ENCODE results near the gene SMYD2.

Gene SMYD2

DNA sequence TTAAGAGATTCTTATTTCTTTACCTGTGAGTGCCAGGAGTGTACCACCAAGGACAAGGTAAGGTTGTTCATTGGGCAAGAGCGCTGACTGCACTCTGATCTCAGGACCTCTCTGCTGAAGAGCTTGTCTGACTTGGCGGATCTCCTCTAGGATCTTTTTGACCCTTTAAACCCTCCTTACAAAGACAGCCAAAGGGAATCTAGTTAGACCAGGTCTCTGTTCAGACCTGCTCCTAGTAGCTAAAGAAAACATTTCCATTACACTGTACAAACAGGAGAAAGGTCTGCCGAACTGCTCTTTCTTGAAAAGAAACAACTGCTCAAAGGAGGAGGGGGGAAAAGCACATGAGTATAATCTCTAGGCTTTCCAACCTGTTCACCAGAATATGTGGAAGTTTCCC, 49.3 kb downstream of the SMYD2 start:
- no peak for DNase-seq

DNA sequence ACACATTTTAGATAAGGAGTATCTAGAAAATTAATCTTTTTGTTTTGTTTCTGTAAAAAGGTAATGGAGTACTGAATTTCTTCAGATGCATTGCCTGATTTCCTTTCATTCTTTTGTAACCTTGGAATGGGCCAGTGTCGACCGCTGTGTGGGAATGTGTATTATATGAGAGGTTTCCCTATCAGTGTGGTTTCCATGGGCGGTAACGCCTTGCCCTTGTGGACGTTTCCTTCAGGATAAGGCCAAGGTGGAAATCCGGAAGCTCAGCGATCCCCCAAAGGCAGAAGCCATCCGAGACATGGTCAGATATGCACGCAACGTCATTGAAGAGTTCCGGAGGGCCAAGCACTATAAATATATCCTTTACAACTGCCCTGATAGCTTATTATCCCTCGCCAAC, 49.8 kb downstream of the SMYD2 start:
- DNase-seq = no peak

DNA sequence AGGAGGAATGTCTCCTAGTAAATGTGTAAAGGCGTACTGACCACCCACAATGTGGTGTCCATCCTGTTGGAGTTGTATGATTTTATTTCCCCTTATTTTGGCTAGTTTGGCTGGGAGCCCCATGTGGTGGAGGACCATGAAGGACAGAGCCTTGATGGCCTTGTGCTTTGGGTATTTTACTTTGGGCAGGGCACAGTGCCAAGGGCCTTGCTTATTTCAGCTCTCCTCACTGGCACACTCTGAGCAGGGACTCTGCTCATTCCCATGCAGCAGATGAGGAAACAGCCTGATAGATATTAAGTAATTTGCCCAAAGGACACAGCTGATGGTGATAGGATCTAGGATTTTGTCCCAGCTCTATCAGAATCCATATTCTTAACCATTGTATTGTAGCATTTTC, 50.2 kb downstream of the SMYD2 start:
- DNase-seq = no peak

DNA sequence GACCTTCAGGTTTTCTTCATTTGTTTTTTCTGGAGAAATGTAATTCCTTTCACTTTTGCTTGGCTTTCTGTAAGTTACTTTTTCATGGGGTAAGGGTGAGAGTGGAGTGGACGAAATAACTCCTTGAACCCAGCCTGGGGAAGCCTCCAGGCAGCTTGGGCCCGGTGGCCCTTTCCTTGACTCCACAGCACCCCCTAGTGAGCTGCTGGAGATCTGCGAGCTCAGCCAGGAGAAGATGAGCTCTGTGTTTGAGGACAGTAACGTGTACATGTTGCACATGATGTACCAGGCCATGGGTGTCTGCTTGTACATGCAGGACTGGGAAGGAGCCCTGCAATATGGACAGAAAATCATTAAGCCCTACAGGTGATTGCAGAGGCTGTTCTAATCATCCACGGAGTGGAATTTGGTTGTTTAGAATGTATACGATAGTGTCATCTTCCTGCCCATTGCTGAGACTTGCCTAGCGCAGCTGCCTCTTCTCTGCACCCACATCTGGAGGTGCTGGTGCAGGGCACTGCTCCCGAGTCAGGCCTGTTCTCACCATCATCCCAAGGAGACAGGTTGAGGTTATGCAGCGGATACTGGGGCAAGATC, 51.0 kb downstream of the SMYD2 start:
- peak; percentile 32 for DNase-seq

DNA sequence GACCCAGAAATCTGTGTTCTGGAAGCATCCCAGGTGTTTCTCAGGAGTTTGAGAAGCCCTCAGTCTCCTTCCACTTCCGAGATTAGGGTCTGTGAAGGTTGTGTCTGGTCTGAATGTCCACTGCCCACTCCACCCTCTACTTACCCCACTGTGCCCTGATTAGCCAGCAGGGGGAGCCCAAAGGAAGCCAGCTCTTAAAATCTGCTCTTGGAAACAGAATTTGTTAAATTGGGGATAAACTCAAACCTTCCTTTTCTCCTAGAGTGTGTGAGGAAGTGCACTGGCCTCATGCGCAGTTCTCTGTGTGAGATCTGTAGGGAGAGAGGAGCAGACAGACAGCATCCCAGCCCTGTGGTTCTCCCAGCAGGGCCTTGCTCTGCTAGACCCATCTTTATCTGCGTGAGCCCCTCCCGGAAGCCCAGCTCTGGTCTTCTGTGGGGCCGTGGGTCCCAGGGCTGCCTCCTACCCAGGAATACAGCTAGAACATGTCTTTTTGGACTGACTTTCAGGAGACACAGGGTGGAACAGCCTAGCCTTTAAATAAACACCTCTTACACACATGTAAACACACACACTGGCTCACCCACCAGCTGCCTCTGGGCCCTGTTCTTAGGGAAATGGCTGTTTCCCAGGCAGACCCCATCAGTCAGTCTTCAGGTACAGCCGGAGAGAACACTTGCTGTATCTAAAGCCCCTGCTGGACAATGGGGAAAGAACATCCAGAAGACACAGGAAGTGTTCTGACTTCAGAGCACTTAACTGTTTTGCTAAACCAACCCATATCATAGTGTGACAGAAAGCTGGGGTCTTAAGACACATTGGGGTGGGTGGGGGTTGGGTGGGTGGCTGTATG, 52.2 kb downstream of the SMYD2 start:
- DNase-seq = no peak

DNA sequence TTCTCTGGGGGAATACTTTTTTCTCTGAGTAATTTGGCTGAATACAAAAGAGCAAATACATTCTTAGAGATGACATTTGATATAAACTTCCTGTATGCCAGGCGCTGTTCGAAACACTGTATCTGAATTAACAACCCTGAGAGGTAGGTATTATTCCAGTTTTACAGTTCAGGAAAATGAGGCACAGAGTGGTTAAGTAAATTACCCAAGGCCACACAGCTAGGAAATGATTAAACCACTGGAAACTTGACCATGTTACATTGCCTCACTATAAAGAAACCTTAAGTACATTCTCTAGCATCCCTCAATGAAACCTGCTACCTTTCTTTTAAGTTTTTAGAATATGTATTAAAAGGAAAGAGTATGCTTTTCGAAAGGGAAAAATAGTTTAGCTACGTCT, 54.6 kb downstream of the SMYD2 start:
- DNase-seq = no peak

DNA sequence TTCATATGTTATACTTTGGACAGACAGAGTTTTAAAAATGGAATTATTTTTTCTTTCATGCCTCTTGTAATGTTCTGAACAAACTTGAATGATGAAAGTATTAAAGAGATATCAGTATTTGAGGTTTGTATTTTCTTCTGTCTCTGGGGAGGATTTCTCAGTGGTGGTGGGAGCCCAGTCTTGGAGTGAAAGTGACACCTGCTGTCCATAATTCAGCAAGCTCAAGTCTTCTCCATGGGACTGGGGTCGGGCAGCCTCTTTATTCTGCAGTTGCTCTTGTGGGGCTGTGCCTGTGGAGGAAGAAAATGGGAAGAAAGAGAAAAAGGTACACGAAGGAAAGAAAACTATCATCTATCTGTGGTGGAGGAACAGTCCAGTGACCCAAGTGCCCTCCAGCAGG, 56.1 kb downstream of the SMYD2 start:
- DNase-seq = no peak

DNA sequence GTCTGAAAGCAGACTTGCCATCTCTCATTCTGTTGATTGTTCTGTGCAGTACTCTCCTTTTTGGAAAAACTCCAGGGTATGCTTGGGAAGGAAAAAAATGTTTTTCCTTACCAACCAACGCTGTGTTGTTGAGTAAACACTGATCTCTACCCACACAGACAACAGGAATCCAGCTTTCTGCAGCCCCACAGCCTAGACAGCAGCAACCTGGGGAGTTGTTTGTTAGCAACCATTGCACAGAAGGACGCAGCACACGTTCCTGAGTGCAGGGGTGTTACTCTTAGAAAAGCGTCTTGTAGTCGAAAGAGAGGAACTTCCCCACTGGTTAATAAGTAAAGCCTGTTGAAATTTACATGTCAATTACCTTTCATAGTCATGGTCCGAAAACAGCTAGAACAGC, 56.6 kb downstream of the SMYD2 start:
- DNase-seq = no peak

DNA sequence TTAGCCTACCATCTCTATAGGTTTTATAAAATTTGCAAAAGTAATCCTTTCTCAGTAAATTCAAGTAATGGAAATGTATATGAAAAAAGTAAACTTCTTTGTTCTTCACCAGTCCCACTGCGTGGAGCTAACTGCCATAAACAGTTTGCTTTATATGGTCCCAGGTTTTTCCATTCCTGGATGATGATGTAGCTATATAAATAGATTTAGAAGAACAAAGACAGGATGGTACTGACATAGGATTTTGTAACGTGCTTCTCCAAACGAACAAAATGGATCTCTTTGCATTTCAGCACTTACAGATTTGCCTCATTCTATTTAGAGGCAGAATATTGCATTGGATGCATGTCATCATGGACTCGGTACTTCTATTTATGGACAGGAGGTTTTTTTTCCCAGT, 57.3 kb downstream of the SMYD2 start:
- DNase-seq = no peak

DNA sequence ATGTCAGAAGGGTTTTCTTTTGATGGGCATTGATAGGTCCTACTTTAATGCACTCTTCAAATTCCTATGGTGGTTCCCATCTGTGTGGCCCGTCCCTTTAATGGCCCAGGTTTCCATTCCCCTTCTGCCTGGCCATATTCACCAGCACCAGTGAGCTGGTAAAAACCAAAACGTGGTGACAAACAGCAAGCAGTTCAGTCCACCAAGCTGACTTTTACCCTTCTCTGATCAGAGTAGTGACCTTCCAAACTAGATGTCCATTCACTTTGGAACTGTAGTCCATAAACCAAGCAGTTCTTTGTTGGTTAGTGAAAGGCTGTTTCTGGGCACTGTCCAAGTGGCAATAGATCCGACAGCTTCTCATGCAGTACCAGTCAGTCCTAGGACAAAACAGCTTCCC, 60.5 kb downstream of the SMYD2 start:
- no peak for DNase-seq

DNA sequence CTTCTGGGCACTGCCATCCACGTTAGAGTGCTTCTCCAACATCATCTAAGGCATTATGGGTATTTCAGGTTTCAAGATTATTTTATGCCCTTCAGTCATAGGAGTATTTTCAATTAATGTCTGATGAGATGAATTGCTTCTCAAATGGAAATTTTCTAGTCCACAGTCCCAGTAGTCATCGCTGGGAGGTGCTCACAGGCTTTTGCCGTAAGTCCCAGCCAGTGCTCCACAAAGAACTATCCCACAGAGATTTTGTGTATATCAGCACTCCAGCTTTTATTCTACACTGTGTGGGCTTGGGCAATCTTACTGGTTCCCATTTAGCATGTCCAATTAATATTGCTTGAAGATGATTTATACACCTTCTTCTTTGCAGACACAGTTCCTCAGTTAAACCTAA, 61.0 kb downstream of the SMYD2 start:
- no peak for DNase-seq

DNA sequence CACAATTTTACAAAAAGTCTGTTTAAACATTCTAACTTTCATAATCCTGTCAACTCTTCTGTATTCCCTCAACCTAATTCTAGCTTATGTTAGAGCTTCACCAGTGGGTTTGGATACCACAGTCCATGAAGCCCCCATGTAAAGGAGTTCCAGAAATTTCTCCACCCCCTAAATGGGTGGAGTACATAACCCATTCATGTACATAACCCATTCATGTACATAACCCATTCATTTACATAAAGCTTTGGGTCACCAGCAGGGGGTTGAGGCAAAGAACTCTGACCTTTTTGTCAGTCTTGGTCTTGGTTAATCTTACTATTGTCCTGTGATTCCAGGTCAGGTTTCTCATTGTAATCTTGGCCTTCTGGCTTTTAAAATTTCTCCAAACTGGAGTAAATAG, 61.6 kb downstream of the SMYD2 start:
- DNase-seq = no peak

DNA sequence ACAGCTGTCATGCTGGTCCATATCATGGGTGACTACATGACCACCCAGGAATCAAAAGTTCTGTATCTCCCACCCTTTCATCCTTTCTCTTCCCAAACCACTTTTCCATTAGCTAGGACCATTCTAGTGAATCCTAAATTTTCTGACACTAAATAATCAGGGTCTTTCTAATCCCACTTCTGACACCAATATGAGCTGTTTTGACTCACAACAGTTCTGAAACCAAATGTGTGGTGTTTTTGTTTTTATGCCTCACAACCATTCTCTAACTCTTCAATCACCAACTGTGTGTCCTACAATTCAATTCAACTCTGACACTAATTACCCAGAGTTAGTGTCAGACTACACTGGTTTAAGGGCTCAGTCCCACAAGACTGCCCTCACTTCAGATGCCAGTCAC, 63.9 kb downstream of the SMYD2 start:
- DNase-seq = no peak

DNA sequence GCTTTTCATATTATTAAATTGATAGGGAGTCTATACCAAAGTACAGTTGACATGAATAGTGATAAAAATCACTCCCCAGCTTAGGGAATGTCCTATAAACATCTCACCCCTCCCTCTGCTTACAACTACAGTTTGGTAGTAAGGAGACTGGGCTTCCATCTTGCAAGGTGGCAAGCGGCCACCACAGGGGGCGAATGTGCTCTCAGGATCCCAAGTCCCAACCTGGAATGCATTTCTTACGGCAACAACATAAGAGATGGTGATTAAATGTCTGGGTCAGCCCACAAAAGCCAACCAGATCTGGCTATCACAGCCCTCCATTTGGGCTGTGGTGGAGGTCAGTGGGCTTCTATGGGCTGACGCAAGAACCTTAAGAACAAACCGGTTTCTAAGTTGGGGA, 68.0 kb downstream of the SMYD2 start:
- no peak for DNase-seq

DNA sequence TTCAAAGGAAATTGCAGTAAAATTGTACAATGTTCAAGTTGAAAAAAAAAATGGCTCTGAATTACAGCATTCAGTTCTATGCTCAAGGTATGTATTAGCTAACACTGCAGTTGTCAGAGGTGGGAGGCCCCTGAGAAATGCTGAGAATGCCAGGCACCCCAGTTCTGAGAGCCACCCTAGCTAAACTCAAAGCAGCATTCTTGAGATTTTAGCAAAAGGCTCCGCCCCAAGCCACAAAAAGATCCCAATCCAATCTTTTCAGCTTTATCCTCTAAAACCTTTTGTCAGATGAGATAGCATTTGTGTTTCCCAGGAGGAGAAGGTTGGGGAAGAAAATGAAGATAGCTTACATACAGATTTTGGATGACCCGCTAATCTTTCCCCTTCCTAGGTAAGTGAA, 68.8 kb downstream of the SMYD2 start:
- DNase-seq = no peak

DNA sequence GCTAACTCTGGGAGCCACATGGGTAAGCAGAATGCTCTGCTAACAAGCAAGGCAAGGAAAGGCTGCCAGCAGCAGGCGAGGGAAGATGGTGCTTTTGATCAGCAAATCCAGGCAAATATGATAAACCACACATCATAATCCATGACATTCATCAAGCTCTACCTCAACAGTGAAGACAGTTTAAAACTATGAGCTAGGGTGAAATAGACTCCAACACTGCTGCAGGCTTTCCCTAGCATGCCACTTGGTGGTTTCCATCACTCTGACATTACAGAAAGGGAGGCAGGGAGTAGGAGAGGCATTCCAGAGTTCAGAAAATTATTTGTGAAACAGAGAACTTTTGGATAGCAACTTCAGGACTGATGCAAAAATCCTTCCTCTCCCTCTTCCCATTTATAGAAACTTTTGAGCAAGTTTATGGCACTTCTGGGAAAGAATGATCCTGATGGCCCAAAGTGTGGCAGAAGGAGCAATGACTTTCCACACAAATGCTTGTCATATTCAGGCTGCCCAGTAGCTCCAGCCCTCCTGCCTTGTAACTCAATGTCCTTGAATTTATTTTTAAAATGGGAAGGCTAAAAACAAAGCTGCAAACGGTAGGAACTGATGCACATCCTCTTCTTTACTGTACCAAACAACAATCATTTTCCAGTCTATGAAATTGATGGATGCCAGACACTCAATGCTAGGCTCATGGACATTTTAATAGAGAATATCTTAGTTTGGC, 70.8 kb downstream of the SMYD2 start:
- DNase-seq = no peak

DNA sequence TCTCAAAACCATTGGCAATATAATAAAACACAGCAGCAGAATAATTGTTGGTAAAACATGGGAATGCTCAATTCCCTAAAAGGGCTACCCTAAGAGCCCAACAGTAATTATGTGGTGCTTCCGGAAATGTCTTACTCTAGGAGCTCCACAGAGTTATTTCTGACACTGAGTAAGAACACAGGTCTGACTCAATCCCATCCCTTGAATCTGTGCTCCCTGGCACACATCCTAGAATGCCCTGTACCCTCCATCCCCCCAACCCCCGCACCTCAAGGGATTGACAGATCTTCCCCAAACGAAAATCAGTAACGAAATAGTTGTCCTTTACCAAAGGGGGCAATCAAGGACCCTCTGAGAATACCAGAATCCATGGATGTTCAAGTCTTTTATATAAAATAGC, 71.9 kb downstream of the SMYD2 start:
- DNase-seq = no peak

DNA sequence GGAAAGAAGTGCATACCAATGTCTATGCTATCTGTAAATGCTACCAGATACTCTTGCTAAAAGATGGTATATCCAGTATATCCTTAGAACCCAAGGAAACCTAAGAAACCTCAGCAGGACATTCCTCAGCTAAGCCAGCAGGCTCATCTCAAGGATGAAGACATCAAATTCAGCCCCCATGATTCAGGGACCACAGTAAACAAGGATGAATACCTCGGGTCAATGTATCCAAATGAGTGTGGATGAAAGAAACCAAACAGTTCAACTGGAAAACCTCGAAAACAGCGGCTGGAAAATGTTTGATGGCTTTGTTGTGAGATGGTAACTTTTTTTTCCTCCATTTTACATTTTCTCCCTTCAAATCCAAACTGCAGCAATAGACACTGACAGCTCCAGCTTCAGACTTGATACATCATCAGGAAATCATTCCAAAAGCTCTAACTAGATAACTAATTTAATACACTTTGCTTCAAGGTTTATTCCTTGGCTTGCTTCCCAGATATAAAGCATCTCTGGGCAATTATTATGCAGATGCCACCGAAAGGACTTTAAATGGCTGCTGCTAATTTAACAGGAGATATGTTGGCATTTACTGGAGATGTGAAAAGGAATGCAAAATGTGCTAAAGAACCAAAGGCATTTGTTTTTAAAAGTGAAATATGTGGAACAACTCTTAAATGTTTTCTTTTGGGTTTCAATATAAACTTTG, 73.6 kb downstream of the SMYD2 start:
- DNase-seq = no peak

DNA sequence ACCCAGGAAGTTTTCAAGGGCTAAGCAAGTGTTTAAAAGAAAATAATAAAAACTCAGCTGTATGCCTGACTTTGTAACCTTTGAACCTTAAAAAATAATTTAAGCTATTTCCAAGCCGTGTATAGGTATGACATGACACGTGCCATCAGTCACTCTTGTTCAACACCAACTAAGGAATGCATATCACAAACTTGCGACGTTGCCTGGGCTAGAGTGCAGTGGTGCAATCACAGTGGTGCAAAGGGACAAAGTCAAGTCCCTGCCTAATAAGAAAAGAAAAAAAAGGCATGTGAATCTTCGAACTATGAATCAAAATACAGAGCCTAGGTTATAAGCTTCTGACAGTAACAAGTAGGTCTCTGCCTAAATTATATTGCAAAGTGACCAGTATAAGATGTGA, 79.2 kb downstream of the SMYD2 start:
- DNase-seq = no peak

DNA sequence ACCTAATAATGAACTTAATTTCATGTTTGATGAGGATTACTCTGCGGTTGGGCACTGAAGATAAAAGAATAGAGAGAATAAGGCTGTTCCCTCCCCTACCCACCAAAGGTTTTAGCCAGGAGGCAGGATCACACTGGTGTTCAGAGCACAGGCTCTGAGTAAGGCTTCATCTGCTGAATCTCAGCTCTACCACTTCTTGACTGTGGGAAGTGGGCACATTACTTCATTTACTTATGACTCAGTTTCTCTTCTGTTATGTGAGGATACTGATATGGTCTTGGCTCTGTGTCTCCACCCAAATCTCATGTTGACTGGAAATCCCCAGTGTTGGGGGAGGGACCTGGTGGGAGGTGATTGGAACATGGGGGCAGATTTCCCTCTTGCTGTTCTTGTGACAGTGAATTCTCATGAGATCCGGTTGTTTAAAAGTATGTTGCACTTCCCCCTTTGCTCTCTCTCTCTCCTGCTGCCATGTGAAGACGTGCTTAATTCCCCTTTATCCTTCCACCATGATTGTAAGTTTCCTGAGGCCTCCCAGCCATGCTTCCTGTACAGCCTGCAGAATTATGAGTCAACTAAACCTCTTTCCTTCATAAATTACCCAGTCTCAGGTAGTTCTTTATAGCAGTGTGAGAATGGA, 79.7 kb downstream of the SMYD2 start:
- DNase-seq = no peak

DNA sequence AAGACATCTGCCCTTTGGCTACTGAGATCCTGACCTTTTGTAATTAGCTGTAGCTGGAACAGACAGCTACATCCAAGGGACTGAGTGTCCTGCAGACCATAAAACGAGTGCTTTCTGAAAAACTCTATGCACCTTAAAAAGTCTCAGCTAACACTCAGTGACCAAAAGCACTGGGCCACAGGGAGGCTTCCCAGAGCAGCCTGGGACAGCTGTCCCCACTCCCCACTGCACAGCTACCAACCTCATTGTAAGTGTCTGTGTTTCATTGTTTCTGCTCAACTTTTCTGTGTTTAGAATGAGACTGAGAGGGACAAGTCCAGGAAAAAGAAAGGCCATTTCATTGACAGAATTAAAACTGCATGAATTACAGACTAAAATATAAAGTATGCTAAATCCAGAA, 80.7 kb downstream of the SMYD2 start:
- no peak for DNase-seq

DNA sequence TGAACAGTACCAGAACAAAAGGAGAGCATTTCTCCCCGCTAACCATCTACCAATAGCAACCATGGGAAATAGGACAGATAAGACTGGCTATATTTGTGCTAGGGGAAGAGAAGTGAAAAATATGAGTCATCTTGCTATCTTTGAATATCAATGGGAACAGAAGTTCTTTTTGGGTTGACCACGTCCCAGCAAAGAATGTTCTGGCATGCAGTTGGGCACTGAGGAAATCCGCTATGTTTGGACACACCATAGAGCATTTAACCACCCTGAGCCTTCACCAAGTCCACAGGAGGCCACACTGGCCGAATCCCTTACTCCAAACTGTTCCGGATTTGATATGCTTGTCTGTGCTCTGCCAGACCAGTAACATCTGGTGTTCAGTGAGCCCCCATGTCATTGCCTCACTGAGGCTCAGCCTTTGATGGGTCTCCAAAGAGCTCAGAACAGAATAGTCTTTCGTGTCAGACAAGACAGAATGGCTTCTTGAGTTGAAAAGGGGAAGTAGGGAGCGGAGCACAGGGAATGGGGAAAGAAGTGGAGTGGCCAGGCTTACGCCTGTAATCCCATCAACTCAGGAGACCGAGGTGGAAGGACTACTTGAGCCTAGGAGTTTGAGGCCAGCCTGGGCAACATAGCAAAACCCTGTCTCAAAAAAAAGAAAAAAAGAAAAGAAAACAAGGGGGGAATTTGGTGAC, 81.4 kb downstream of the SMYD2 start:
- DNase-seq = peak; percentile 10

Measured in CD4-positive, alpha-beta T cell treated with Interferon gamma for 1 hour (primary cell).